Naive thymus-derived CD4-positive, alpha-beta T cell (primary cell): ENCODE results near the gene BLACAT1. TPM values are rescaled to one million over a fixed set of nuclear protein-coding genes. Genes with fewer than 3 reads are reported as not detected.

Experiments
- microRNA-seq: library from miRNA; unstranded; fragments of <30 nt; microRNA quantifications from one replicate; pipeline ENCODE4 v1.2.0, GENCODE V29; 2022; ENCODE audit warnings: borderline microRNAs expressed
- polyA plus RNA-seq, 2 donors: library from polyadenylated mRNA; unstranded; fragments of 300-500 nt; fragmentation: Illumina TruSeq; gene quantifications; one replicate each; pipeline ENCODE4 v1.2.3, GENCODE V29; 2021
- total RNA-seq, 6 experiments: library from RNA in 5 of 6; stranded (reverse) in 5 of 6; gene quantifications; 1 replicate in 5 of 6; 2 replicates in 1 of 6; pipeline ENCODE4 v1.2.3 and lab custom pipeline; 2021 to 2026

BLACAT1 gene
- total and polyA plus RNA-seq, 7 experiments from 2014 or later = 0.12 to 0.44 (median 0.22) TPM; not detected in 2

Small RNA genes within 50 kb of the gene (microRNA-seq; reads per million reads assigned to microRNA genes)
- gene MIR135B = not detected

Other genes with a start within 250 kb of the BLACAT1 start
- 10 to 100 TPM; 11.3 to 18.5 (median 15.2) TPM for gene DSTYK, start 244.3 kb downstream of the BLACAT1 start, total RNA-seq
- 1 to 10 TPM; 6.4 to 9.5 TPM for gene DSTYK, start 244.3 kb downstream of the BLACAT1 start, polyA plus RNA-seq
- 1 to 10 TPM; 1.1 to 3.6 (median 1.8) TPM for gene TMCC2, start 228.1 kb downstream of the BLACAT1 start, total RNA-seq
- gene TMCC2, start 228.1 kb downstream of the BLACAT1 start, polyA plus RNA-seq = under 1 TPM; 0.30 to 0.38 TPM
- 10 to 100 TPM in 4 of 5 experiments, 1 to 10 TPM in 1; 9.1 to 57.8 (median 23.0) TPM for gene NUAK2, start 134.3 kb downstream of the BLACAT1 start, total RNA-seq
- gene NUAK2, start 134.3 kb downstream of the BLACAT1 start, polyA plus RNA-seq = 10 to 100 TPM; 40.7 to 85.5 TPM
- not detected for gene KLHDC8A, start 99.1 kb downstream of the BLACAT1 start, total RNA-seq
- not detected for gene KLHDC8A, start 99.1 kb downstream of the BLACAT1 start, polyA plus RNA-seq
- under 1 TPM in 1 of 5 experiments, not detected in 4; 0.97 TPM for gene LEMD1, start 34.0 kb downstream of the BLACAT1 start, total RNA-seq
- gene LEMD1, start 34.0 kb downstream of the BLACAT1 start, polyA plus RNA-seq = not detected
- 1 to 10 TPM in 4 of 5 experiments, under 1 TPM in 1; 0.85 to 3.6 (median 3.0) TPM for gene CDK18, start 48.6 kb upstream of the BLACAT1 start, total RNA-seq
- gene CDK18, start 48.6 kb upstream of the BLACAT1 start, polyA plus RNA-seq = 1 to 10 TPM in 1 of 2 donors, under 1 TPM in 1; 0.20 to 1.8 TPM
- 100 to 1,000 TPM; 104 to 250 (median 156) TPM for gene ELK4, start 176.0 kb upstream of the BLACAT1 start, total RNA-seq
- gene ELK4, start 176.0 kb upstream of the BLACAT1 start, polyA plus RNA-seq = 1 to 10 TPM; 4.0 to 7.3 TPM
- 1 to 10 TPM in 2 of 5 experiments, under 1 TPM in 3; 0.10 to 8.7 (median 0.54) TPM for gene SLC45A3, start 224.5 kb upstream of the BLACAT1 start, total RNA-seq
- gene SLC45A3, start 224.5 kb upstream of the BLACAT1 start, polyA plus RNA-seq = not detected